ENCODE measurements around the gene CHD9NB. TPM values are rescaled to one million over a fixed set of nuclear protein-coding genes. Genes with fewer than 3 reads are reported as not detected.
A peak's percentile ranks its signal among the peaks of the same experiment; 100 is the strongest.

Gene CHD9NB
- total and polyA plus RNA-seq, 9 of the 15 experiments (the other 6 are each of a cell fraction or from before 2014, with no cell fraction given): 0.06 to 0.10 (median 0.07) TPM; not detected in 6

- TF ChIP-seq ZNF445 (CRISPR knock-in tag; IDR thresholded peaks at IDR 0.05; ENCODE audit: low read depth) (no peak), KDM1A (IDR thresholded peaks at IDR 0.05) (no peak), ZNF696 (CRISPR knock-in tag; conservative IDR thresholded peaks at IDR 0.05) (no peak), PHB2 (IDR thresholded peaks at IDR 0.05; ENCODE audit: low read depth) (no peak), CTCFL (IDR thresholded peaks at IDR 0.05; ENCODE audit: borderline replicate concordance, insufficient read depth, low read depth, low read length, poor library complexity, severe bottlenecking) (no peak)
Measured at GRCh38 chr16:53080345-53081031, 27.8 kb upstream of the CHD9NB start (continued).

- in situ Hi-C loops (cut with MboI) (no loop called here), intact Hi-C loops (cut with micrococcal nuclease) (no loop called here)
- Histone ChIP-seq H3K36me3 (ENCODE audit: control insufficient read depth, insufficient read depth, low read length) (peaks cover 10% of the 10 kb centered on the region; the same call in 2 of the 3 replicates), H3K9me3 (replicated peaks; ENCODE audit: control insufficient read depth, insufficient read depth, low read depth, low read length) (no peaks in the 10 kb centered on the region; the same call in 1 of the 2 replicates), H3K4me3 (no peak overlapping the region), H4K20me1 (replicated peaks; ENCODE audit: control insufficient read depth, insufficient read depth, low read length) (no peaks in the 10 kb centered on the region; the same call in 1 of the 2 replicates), H3K27me3 (ENCODE audit: control insufficient read depth in 2 of 2, insufficient read depth in 2 of 2, low read length in 2 of 2) (no peaks in the 10 kb centered on the region), H3K4me1 (replicated peaks in 1 of 2; ENCODE audit: control insufficient read depth in 2 of 2, insufficient read depth in 2 of 2, low read length in 2 of 2) (peaks cover 0 to 40% of the 10 kb centered on the region in 2 experiments; a peak in 3 of 5 replicates), H3K4me2 (ENCODE audit: insufficient read depth, low read length) (peak overlapping the region; percentile 56), H3K79me2 (ENCODE audit: control insufficient read depth, insufficient read depth, low read length) (peaks cover 73% of the 10 kb centered on the region), H3K27ac (ENCODE audit: extremely low read depth, low read depth, low read length) (peak overlapping the region; percentile 61), H3K9ac (ENCODE audit: insufficient read depth in 1 of 2, low read depth in 2 of 2, low read length in 2 of 2) (peak overlapping the region in 1 of 2 experiments; percentile 19; a peak in 2 of 4 replicates), H2AFZ (ENCODE audit: low read depth, low read length) (no peak overlapping the region), H3K9me1 (ENCODE audit: control insufficient read depth, insufficient read depth, low read length) (no peaks in the 10 kb centered on the region)
- ATAC-seq (peak; percentile 86), FAIRE-seq (peak; percentile 80), DNase-seq (ENCODE audit: extremely low read depth in 1 of 4, low spot score in 3 of 4) (peak in 2 of 4 experiments; percentile 46 to 60)
- CTCF ChIA-PET (ENCODE audit: low intra/inter-chr PET ratio): interaction anchor here (1.1 kb wide), 1 partner anchor 24 kb away, joined by 4 read pairs; the partner anchor contains the start of gene CHD9
- WGBS (ENCODE audit: insufficient coverage, low coverage, missing lambda C conversion rate): 12% methylated on average over 6 of the region's 6 CpGs
- POLR2A ChIA-PET: interaction anchor here (0.7 to 1.7 kb wide), 6 partner anchors 9 to 134 kb away, joined by 3 to 7 read pairs (median 4); partner anchors contain the start of gene CHD9
- BruUV-seq (replicated peaks): no TSS peak
- no peak for TF ChIP-seq TOE1 (IDR thresholded peaks at IDR 0.05; ENCODE audit: borderline replicate concordance)
- no peak for TF ChIP-seq TOE1 (CRISPR knock-in tag; IDR thresholded peaks at IDR 0.05; ENCODE audit: borderline replicate concordance, low read depth)
- no peak for TF ChIP-seq ERF (CRISPR knock-in tag; IDR thresholded peaks at IDR 0.05)
- TF ChIP-seq CBX2 (IDR thresholded peaks at IDR 0.05; ENCODE audit: insufficient read depth, low read length, poor library complexity, severe bottlenecking): no peak
- no peak for TF ChIP-seq POLR2H (tag; IDR thresholded peaks at IDR 0.05; ENCODE audit: low read depth)
- TF ChIP-seq NELFE (IDR thresholded peaks at IDR 0.05; ENCODE audit: insufficient read depth, insufficient read length): no peak
- TF ChIP-seq CBX5 (IDR thresholded peaks at IDR 0.05; ENCODE audit: borderline replicate concordance, low read depth): no peak
- no peak for TF ChIP-seq TCF15 (CRISPR knock-in tag; IDR thresholded peaks at IDR 0.05)
- no peak for TF ChIP-seq ATF1 (CRISPR knock-in tag; IDR thresholded peaks at IDR 0.05)
- TF ChIP-seq ATF1 (tag; IDR thresholded peaks at IDR 0.05): peak; percentile 47
- no peak for TF ChIP-seq HMG20B (CRISPR knock-in tag; IDR thresholded peaks at IDR 0.05)
- TF ChIP-seq CCAR2 (IDR thresholded peaks at IDR 0.05; ENCODE audit: low read depth, low read length): no peak
Measured at GRCh38 chr16:53078765-53079485, 26.2 kb upstream of the CHD9NB start.

Measured in K562 (cell line).